ENCODE data around the gene ALPK3.

The ALPK3 gene

DNA sequence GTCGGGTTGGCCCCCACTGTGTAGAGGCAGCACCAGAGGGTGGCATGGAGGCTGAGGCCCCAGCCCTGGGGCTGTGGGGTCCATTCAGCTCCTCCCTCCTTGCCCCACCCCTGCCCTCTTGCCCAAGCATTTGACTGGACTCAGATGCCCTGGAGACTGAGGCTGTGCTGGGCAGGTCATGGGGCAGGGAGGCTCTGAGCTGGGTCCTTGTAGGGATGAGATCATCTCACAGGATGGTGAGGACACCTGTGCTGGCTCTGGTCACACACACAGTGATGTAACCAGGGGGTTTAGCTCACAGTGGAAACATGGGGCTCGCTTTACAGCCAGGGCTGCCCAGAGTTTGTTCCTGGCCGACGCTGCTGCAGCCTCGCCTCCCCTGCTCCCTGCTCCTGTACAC lies 17.8 kb downstream of the ALPK3 start:
- no peak for TF ChIP-seq MAX (IDR thresholded peaks at IDR 0.05)
- TF ChIP-seq CREB1 (IDR thresholded peaks at IDR 0.05; ENCODE audit: low read depth) = no peak

GRCh38 chr15:84835661-84836337 lies 18.6 kb downstream of the ALPK3 start:
- TF ChIP-seq TCF12 (IDR thresholded peaks at IDR 0.05; ENCODE audit: low read depth) (no peak), CEBPB (IDR thresholded peaks at IDR 0.05) (no peak), TEAD4 (IDR thresholded peaks at IDR 0.05) (no peak), EGR1 (IDR thresholded peaks at IDR 0.05) (no peak), TAF1 (IDR thresholded peaks at IDR 0.05; ENCODE audit: low read depth) (no peak), REST (IDR thresholded peaks at IDR 0.05; ENCODE audit: low read depth) (no peak), FOXM1 (IDR thresholded peaks at IDR 0.05; ENCODE audit: borderline replicate concordance, low read depth) (no peak), EP300 (IDR thresholded peaks at IDR 0.05; ENCODE audit: borderline replicate concordance) (no peak), NFIC (IDR thresholded peaks at IDR 0.05) (no peak), RAD21 (IDR thresholded peaks at IDR 0.05; ENCODE audit: low read depth) (no peak), YY1 (IDR thresholded peaks at IDR 0.05; ENCODE audit: low read depth) (no peak)
- TF ChIP-seq, protein P1, sequence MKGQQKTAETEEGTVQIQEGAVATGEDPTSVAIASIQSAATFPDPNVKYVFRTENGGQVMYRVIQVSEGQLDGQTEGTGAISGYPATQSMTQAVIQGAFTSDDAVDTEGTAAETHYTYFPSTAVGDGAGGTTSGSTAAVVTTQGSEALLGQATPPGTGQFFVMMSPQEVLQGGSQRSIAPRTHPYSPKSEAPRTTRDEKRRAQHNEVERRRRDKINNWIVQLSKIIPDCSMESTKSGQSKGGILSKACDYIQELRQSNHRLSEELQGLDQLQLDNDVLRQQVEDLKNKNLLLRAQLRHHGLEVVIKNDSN (IDR thresholded peaks at IDR 0.05) = no peak

GRCh38 chr15:84836844-84837243 lies 19.7 kb downstream of the ALPK3 start:
- TF ChIP-seq REST (IDR thresholded peaks at IDR 0.05; ENCODE audit: low read depth) = no peak
- no peak for TF ChIP-seq TAF1 (IDR thresholded peaks at IDR 0.05; ENCODE audit: low read depth)
- TF ChIP-seq TCF12 (IDR thresholded peaks at IDR 0.05; ENCODE audit: low read depth) = no peak
- TF ChIP-seq CEBPB (IDR thresholded peaks at IDR 0.05) = no peak
- TF ChIP-seq EP300 (IDR thresholded peaks at IDR 0.05; ENCODE audit: borderline replicate concordance) = no peak
- no peak for TF ChIP-seq TEAD4 (IDR thresholded peaks at IDR 0.05)
- TF ChIP-seq FOXM1 (IDR thresholded peaks at IDR 0.05; ENCODE audit: borderline replicate concordance, low read depth) = no peak

- no peak for TF ChIP-seq EGR1 (IDR thresholded peaks at IDR 0.05)
Observed at GRCh38 chr15:84839714-84840113, 22.6 kb downstream of the ALPK3 start.

- TF ChIP-seq ZBTB7A (IDR thresholded peaks at IDR 0.05; ENCODE audit: low read depth) = no peak
- TF ChIP-seq CEBPB (IDR thresholded peaks at IDR 0.05) = no peak
- TF ChIP-seq TAF1 (IDR thresholded peaks at IDR 0.05; ENCODE audit: low read depth) = no peak
- no peak for TF ChIP-seq TCF12 (IDR thresholded peaks at IDR 0.05; ENCODE audit: low read depth)
- TF ChIP-seq MAX (IDR thresholded peaks at IDR 0.05) = no peak
- TF ChIP-seq, protein P1 (IDR thresholded peaks at IDR 0.05) = no peak
- no peak for TF ChIP-seq REST (IDR thresholded peaks at IDR 0.05; ENCODE audit: low read depth)
- TF ChIP-seq EGR1 (IDR thresholded peaks at IDR 0.05) = no peak
- no peak for TF ChIP-seq YY1 (IDR thresholded peaks at IDR 0.05; ENCODE audit: low read depth)
- TF ChIP-seq RAD21 (IDR thresholded peaks at IDR 0.05; ENCODE audit: low read depth) = no peak
- no peak for TF ChIP-seq TEAD4 (IDR thresholded peaks at IDR 0.05)
- TF ChIP-seq NFIC (IDR thresholded peaks at IDR 0.05) = no peak
- TF ChIP-seq FOXM1 (IDR thresholded peaks at IDR 0.05; ENCODE audit: borderline replicate concordance, low read depth) = no peak
Observed at GRCh38 chr15:84840255-84840654, 23.1 kb downstream of the ALPK3 start.

Data from Ishikawa (cell line).